Stimulated activated naive B cell treated with anti-CD40 and anti-IgM and Interleukin-4, amounts not matched to agents 10 μg/mL and 1 μg/mL and 100 μg/mL, for 72 hours (primary cell): ENCODE measurements around the gene CDC42BPG.

Experiments used
- ATAC-seq, 2 donors: fragments of 150-1000 bp; cut with Tn5 transposase; replicated peaks; 2 replicates each; pipeline ENCODE4 v1.10.0; 2021; ENCODE audit warnings: moderate library complexity in 1 of 2
- DNase-seq: peaks from one replicate; pipeline ENCODE4 v3.0.0; 2021
- H3K27ac Mint-ChIP-seq: one replicate; pipeline ENCODE4 v1.8.0; 2022; ENCODE audit warnings: mild to moderate bottlenecking, mixed read lengths
- H3K27me3 Mint-ChIP-seq, 2 donors: one replicate each; pipeline ENCODE4 v1.8.0; 2022; ENCODE audit warnings: mixed read lengths in 2 of 2
- H3K36me3 Mint-ChIP-seq, 2 donors: one replicate each; pipeline ENCODE4 v1.8.0; 2022; ENCODE audit warnings: mixed read lengths in 2 of 2, mild to moderate bottlenecking in 1 of 2
- H3K4me1 Mint-ChIP-seq, 2 donors: one replicate each; pipeline ENCODE4 v1.8.0; 2022; ENCODE audit warnings: mixed read lengths in 2 of 2, mild to moderate bottlenecking in 1 of 2
- H3K4me3 Mint-ChIP-seq, 2 donors: one replicate each; pipeline ENCODE4 v1.8.0; 2022; ENCODE audit warnings: mild to moderate bottlenecking in 2 of 2, mixed read lengths in 2 of 2, moderate library complexity in 1 of 2
- H3K9me3 Mint-ChIP-seq, 2 donors: one replicate each; pipeline ENCODE4 v1.8.0; 2022; ENCODE audit warnings: mixed read lengths in 2 of 2, mild to moderate bottlenecking in 1 of 2

The CDC42BPG gene

GRCh38 chr11:64864473-64865285, 20.2 kb upstream of the CDC42BPG start:
- no peaks in the 10 kb centered on the region for H3K27me3 Mint-ChIP-seq
- peak overlapping the region; percentile 96 for H3K27ac Mint-ChIP-seq
- peaks cover 41 to 45% of the 10 kb centered on the region in 2 donors for H3K36me3 Mint-ChIP-seq
- H3K4me1 Mint-ChIP-seq: peaks cover 65 to 94% of the 10 kb centered on the region in 2 donors
- H3K4me3 Mint-ChIP-seq: peak overlapping the region; percentile 68 to 76
- ATAC-seq (peak; percentile 14 to 21), DNase-seq (peak; percentile 49)
- H3K9me3 Mint-ChIP-seq: peaks cover 0 to 2% of the 10 kb centered on the region in 2 donors

- Mint-ChIP-seq H3K27ac (peak overlapping the region; percentile 96), H3K4me3 (peak overlapping the region; percentile 68 to 76), H3K27me3 (no peaks in the 10 kb centered on the region), H3K36me3 (peaks cover 41 to 46% of the 10 kb centered on the region in 2 donors), H3K9me3 (peaks cover 0 to 2% of the 10 kb centered on the region in 2 donors), H3K4me1 (peaks cover 65 to 94% of the 10 kb centered on the region in 2 donors)
- ATAC-seq (no peak), DNase-seq (no peak)
These were observed 19.7 kb upstream of the CDC42BPG start for GRCh38 chr11:64864135-64864472.

DNA sequence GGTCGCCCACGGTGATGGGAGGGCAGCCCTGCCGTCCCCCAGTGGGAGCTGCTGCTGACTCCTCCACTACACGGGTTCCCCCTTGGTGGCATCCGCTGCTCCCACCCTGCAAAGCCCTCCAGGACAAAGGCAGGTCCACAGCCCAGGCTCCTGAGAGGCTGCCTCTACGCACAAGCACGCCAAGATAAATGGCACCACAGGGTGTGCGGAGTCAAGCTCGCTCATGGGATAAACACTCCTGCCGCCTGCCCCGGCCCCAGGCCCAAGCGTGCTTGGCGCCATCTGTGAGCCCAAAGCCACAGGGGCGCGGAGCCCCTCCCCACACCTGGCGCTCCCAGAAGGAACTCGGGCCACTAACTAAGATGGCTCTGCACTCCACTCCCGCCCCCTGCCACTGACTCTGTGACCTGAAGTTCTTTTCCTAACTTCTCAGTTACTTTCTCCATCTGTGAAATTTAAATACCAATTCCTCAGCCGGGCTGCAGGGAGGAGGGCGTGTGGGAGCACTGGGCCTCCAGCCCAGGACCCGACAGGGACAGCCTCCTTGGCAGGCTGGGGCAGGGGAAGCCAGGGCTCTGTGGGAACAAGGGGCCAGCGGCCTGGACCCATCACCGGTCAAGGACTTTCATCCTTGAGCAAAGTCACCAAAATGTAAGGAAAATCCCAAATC, 19.1 kb upstream of the CDC42BPG start:
- Mint-ChIP-seq H3K4me1 (peaks cover 65 to 94% of the 10 kb centered on the region in 2 donors), H3K27me3 (no peaks in the 10 kb centered on the region), H3K4me3 (peak overlapping the region; percentile 41 to 76), H3K36me3 (peaks cover 43 to 46% of the 10 kb centered on the region in 2 donors), H3K27ac (peak overlapping the region; percentile 96), H3K9me3 (peaks cover 0 to 2% of the 10 kb centered on the region in 2 donors)
- DNase-seq (no peak), ATAC-seq (no peak)

- DNase-seq (no peak), ATAC-seq (no peak)
- peak overlapping the region; percentile 76 for H3K27ac Mint-ChIP-seq
- H3K36me3 Mint-ChIP-seq: peaks cover 39 to 44% of the 10 kb centered on the region in 2 donors
- peaks cover 0 to 2% of the 10 kb centered on the region in 2 donors for H3K9me3 Mint-ChIP-seq
- peaks cover 61 to 92% of the 10 kb centered on the region in 2 donors for H3K4me1 Mint-ChIP-seq
- no peaks in the 10 kb centered on the region for H3K27me3 Mint-ChIP-seq
- H3K4me3 Mint-ChIP-seq: no peak overlapping the region
These were observed 18.5 kb upstream of the CDC42BPG start for GRCh38 chr11:64862987-64863390.

- H3K9me3 Mint-ChIP-seq: peaks cover 0 to 2% of the 10 kb centered on the region in 2 donors
- peak overlapping the region; percentile 69 for H3K27ac Mint-ChIP-seq
- H3K4me3 Mint-ChIP-seq: peak overlapping the region; percentile 50 to 55
- DNase-seq (no peak), ATAC-seq (no peak)
- peaks cover 61 to 92% of the 10 kb centered on the region in 2 donors for H3K4me1 Mint-ChIP-seq
- H3K36me3 Mint-ChIP-seq: peaks cover 38 to 43% of the 10 kb centered on the region in 2 donors
- no peaks in the 10 kb centered on the region for H3K27me3 Mint-ChIP-seq
These were observed 16.9 kb upstream of the CDC42BPG start for GRCh38 chr11:64861227-64861975.

DNA sequence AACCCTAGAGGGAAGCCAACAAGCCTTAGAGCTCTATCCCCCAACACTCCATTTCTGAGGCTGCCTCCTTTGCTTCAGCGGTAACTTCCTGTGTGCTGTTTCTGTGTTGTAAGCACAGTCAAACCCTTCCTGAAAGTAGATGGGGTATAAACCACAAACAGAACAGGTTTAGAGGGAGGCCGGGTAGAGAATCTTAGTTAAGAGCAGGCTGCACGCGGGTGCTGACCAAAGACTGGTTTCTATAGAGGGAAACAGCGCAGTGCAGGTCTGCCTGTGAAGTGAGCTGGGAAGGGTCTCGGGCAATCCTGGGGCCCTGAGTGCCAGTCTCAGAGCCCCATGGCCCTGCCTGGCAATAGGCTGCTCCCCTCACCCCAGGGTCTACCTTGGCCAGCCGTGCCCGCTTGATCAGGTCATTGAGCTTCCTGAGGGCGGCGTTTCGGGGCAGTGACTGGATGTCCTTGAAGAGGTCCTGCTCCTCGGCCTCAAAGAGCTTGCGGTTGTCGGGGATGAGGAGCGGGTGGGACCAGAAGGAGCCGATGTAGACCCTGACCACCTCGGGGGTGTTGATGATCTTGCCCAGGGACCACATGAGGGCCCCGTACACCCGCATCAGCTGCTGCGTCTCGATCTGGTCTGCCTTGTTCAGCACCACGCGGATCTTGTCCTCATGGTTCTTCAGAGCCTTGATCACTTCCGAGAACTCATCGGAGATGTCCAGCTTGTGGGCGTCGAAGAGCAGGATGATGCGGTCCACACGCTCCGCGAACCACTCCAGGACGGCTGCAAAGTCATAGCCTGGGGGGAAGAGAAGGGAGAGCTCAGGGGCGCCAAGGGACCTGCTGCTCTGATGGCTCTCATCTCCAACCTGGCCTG, 15.3 kb upstream of the CDC42BPG start:
- Mint-ChIP-seq H3K4me1 (peaks cover 64 to 92% of the 10 kb centered on the region in 2 donors), H3K27ac (peak overlapping the region; percentile 97), H3K4me3 (peak overlapping the region; percentile 68 to 76), H3K27me3 (no peaks in the 10 kb centered on the region), H3K36me3 (peaks cover 46 to 51% of the 10 kb centered on the region in 2 donors), H3K9me3 (no peaks in the 10 kb centered on the region)
- DNase-seq: peak; percentile 75
- peak; percentile 81 to 86 for ATAC-seq

DNA sequence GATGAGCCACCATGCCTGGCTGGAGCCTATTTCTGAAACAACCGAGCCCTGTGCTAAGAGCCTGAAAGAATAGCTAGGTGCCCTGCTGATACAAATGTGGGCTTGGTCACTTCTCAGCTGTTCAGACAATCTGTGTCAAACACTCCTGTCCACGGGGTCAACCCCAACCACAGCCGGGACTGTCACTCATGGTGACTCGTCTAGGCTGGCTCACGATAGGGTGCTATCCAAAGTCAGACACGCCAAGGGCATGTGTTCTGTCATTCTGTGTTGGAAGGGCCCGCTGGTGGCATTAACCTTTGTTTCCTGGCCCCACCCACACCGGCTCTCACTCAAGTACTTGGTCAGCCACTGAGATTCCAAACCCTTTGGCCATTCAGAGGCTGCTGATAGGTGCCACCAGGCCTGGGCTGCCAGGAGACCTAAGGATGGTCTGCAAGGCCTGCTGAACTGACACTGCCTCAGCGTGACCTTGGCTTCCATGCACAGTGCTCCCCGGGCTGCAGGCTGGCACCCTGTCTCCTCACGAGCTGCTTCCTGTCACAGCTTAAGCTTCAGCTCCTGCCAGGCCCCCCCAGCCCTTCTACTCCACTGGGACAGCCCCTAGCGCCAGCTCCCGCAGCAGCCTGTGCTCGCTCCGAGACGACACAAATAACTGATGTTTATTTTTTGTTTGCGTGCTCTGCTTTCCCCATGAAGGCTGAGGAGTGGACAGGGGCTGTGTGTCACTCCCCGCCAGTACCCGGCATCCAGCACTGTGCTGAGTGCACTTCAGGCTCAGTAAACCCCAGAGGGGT, 14.2 kb upstream of the CDC42BPG start:
- Mint-ChIP-seq H3K9me3 (no peaks in the 10 kb centered on the region), H3K4me3 (peak overlapping the region; percentile 68 to 76), H3K4me1 (peaks cover 62 to 92% of the 10 kb centered on the region in 2 donors), H3K27me3 (no peaks in the 10 kb centered on the region), H3K36me3 (peaks cover 51 to 59% of the 10 kb centered on the region in 2 donors), H3K27ac (peak overlapping the region; percentile 97)
- DNase-seq (peak; percentile 60), ATAC-seq (peak; percentile 49 to 61)

- H3K27ac Mint-ChIP-seq: peak overlapping the region; percentile 76
- no peaks in the 10 kb centered on the region for H3K9me3 Mint-ChIP-seq
- peaks cover 70 to 92% of the 10 kb centered on the region in 2 donors for H3K4me1 Mint-ChIP-seq
- DNase-seq: no peak
- H3K4me3 Mint-ChIP-seq: peak overlapping the region in 1 of 2 donors; percentile 36
- H3K27me3 Mint-ChIP-seq: no peaks in the 10 kb centered on the region
- peaks cover 61 to 70% of the 10 kb centered on the region in 2 donors for H3K36me3 Mint-ChIP-seq
- no peak for ATAC-seq
These were observed 13.0 kb upstream of the CDC42BPG start for GRCh38 chr11:64857485-64857884.

DNA sequence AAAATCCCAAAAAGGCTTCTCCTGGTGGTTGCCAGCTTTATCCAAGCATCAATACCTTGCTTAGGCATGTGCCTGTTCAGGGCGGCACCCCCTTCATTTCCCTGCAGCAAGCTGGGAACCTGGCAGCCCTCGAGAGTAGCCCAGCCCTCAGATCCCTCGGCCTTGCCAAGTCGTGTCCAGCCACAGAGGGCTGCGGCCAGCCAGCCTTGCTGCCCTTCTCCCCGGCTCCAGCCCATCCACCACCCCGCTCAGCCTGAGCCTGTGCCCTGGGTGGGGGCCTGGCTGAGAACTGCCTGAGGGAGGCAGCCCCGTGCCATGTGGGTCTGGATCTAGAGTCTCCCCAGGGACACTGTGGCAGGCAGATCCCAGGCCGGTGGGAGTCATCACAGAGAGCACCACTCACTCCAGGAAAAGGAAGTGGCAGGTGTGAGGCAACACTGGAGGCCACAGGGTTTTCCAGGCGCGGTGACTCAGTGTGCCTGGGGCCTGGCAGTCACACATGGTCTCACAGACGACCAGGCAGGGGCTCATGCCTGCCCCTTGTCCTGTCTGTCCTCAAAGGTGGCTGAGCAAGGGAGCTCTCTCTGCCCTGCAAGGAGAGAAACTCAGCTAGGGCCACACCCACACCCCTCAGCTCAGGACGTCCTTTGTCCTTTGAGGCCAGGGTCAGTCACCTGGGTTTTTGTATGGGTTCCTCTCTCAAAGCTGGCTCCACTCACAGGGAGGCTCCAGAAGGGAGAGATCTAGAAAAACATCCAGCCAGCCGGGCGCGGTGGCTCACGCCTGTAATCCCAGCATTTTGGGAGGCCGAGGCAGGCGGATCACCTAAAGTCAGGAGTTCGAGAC, 12.2 kb upstream of the CDC42BPG start:
- no peaks in the 10 kb centered on the region for H3K27me3 Mint-ChIP-seq
- ATAC-seq (peak; percentile 27 to 35), DNase-seq (peak; percentile 83)
- peaks cover 75 to 92% of the 10 kb centered on the region in 2 donors for H3K4me1 Mint-ChIP-seq
- H3K36me3 Mint-ChIP-seq: peaks cover 63 to 70% of the 10 kb centered on the region in 2 donors
- peak overlapping the region; percentile 71 to 73 for H3K4me3 Mint-ChIP-seq
- no peaks in the 10 kb centered on the region for H3K9me3 Mint-ChIP-seq
- peak overlapping the region; percentile 94 for H3K27ac Mint-ChIP-seq

DNA sequence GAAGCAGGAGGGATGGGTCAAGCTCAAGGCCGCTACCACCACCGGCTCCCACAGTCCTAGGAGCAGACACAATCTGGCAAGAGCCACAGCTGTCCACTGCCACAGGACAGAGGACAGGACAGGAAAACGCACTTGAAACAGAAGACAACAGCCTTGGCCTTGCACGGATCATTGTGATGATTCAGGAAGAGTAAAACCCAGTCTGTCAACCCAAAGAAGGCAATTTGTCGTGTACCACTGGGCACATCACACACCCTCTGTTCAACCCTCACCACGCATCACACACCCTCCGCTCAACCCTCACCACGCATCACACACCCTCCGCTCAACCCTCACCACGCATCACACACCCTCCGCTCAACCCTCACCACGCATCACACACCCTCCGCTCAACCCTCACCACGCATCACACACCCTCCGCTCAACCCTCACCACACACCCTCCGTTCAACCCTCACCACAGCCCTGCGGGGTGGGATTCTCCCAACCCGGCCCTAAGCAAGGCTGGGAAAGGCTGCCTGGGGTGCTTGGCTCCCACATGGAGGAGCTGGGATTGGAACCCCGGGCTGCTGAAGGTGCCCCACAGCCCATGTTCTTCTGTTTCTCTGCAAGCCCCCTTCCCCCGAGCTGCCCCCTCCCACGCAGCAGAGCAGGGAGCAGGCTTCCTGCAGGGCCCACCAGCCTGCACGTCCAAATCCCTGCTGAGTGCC, 11.3 kb upstream of the CDC42BPG start:
- H3K27me3 Mint-ChIP-seq: no peaks in the 10 kb centered on the region
- no peak for DNase-seq
- peak overlapping the region; percentile 71 to 73 for H3K4me3 Mint-ChIP-seq
- peaks cover 78 to 93% of the 10 kb centered on the region in 2 donors for H3K4me1 Mint-ChIP-seq
- no peaks in the 10 kb centered on the region for H3K9me3 Mint-ChIP-seq
- no peak for ATAC-seq
- H3K27ac Mint-ChIP-seq: peak overlapping the region; percentile 94
- H3K36me3 Mint-ChIP-seq: peaks cover 62 to 66% of the 10 kb centered on the region in 2 donors

DNA sequence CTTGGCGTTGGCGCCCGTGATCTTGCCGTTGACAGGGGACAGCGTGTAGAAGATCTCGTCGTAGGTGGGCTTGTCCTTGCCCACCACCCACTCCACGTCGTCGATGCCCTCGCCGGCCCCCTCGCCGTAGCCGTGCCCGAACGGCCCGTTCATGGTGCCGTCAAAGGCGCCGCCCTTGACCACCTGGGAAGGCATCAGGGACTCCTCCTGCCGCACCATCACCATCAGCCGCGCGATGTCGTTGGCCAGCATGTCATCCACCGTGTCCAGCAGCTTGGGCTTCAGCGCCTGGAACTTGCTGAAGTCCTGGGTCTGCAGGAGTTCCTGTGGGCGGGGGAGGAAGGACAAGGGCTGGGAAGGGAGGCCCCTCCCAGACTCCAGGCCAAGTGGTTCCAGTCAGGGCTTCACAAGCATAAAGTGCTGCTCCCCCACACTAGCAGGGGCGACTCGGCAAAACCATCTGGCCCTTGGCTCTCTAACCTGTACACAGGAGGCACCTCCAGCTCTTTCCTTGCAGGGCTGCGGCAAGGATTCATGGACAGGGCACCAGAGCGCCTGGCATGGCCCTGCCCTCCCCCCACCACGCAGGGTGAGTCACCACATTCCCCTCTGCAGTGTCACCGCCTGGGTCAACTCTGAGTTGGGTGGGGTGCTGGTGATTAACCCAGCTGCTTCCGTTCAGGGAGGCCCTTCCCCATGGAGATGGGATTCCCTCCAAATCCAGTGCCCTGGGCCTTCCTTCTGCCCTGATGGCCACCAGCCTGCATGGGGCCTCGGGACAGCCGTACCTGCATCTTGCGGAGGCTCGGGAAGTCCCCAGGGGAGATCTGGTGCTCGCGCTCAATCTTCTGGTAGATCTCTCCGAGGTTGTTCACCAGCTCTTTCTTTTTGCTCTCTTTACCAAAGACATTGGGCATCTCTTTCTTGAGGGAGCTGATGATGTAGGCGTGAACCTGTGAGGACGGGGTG, 10.4 kb upstream of the CDC42BPG start:
- peak overlapping the region; percentile 71 to 75 for H3K4me3 Mint-ChIP-seq
- H3K4me1 Mint-ChIP-seq: peaks cover 75 to 93% of the 10 kb centered on the region in 2 donors
- peak overlapping the region; percentile 94 for H3K27ac Mint-ChIP-seq
- peaks cover 58 to 59% of the 10 kb centered on the region in 2 donors for H3K36me3 Mint-ChIP-seq
- DNase-seq (no peak), ATAC-seq (no peak)
- H3K9me3 Mint-ChIP-seq: no peaks in the 10 kb centered on the region
- H3K27me3 Mint-ChIP-seq: no peaks in the 10 kb centered on the region
